ENCODE measurements around the gene CMIP. TPM values are rescaled to one million over a fixed set of nuclear protein-coding genes. Genes with fewer than 3 reads are reported as not detected.

The CMIP gene
- total RNA-seq, 4 donors from 2014 or later: 14.5 to 24.6 (median 21.0) TPM

- peak overlapping the region; percentile 73 to 88 (median 86) for H3K4me3 ChIP-seq
- H3K27me3 ChIP-seq: no peaks in the 10 kb centered on the region
- H3K4me1 ChIP-seq: peaks cover 23 to 72% (median 54%) of the 10 kb centered on the region in 4 donors
- WGBS: 53% methylated on average over 13 of the region's 17 CpGs
- H3K27ac ChIP-seq (replicated peaks in 1 of 4): peak overlapping the region; percentile 78 to 84 (median 82)
- no peaks in the 10 kb centered on the region for H3K36me3 ChIP-seq
- intact Hi-C loops (cut with DNase I): no loop called here
- no peak for DNase-seq (ENCODE audit: extremely low spot score)
- H3K9me3 ChIP-seq: no peaks in the 10 kb centered on the region
- TF ChIP-seq CTCF (IDR thresholded peaks at IDR 0.05) (no peak), EP300 (IDR thresholded peaks at IDR 0.05) (no peak), POLR2AphosphoS5 (IDR thresholded peaks at IDR 0.05) (no peak), POLR2A (IDR thresholded peaks at IDR 0.05; ENCODE audit: low read depth) (no peak)
Measured at GRCh38 chr16:81447383-81448101, 2.9 kb downstream of the CMIP start.

DNA sequence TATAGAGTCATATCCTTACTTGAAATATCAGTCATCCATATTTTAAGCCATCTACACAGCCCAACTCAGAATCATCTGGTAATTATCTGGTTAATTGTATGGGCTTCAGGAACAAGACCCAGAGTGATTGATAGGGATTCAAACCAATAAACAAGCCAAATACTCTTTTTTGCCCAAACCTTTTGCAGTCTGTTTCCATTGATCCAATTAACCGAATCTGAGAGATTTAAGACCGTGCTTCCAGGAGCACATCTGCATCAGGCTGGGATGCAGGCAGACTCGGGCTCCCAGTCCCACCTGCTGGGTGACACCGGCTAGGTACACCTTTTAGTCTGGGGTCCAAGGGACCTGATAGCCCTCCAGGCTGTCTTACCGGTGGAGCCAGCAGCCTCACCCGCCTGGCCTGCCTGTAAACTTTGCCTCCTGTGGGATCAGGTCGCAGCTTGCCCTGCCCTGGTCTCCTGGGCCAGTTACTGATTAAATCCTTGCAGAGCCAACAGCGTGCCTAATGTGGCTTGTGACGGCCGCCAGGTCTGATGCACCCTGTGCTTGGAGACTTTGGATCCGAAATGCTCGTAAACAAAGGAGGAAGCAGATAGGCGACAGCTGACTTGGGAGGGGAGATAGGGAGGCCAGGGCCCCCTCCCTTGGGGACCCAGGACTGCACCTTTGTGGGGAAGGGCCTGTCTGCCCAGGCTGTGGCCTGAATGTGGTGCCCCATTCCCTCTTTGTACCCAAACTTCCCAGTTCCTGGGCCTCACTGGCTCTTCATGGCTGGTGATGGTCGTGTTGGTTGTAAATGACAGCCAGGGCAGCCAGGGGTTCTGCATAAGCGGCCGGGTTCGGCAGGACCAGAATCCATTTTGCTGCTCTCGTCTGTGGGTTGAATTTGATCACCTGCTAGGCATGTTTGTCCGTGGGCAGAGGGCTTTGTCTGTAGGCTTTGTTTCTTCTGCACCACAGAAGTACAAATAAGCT is 3.8 kb downstream of the CMIP start:
- TF ChIP-seq CTCF (IDR thresholded peaks at IDR 0.05) (no peak), POLR2AphosphoS5 (IDR thresholded peaks at IDR 0.05) (no peak), EP300 (IDR thresholded peaks at IDR 0.05) (no peak), POLR2A (IDR thresholded peaks at IDR 0.05; ENCODE audit: low read depth) (no peak)
- H3K27ac ChIP-seq (replicated peaks in 1 of 4): peak overlapping the region; percentile 2 to 84 (median 80)
- no peaks in the 10 kb centered on the region for H3K27me3 ChIP-seq
- peak overlapping the region in 1 of 4 donors; percentile 88 for H3K4me3 ChIP-seq
- intact Hi-C loops (cut with DNase I): no loop called here
- peaks cover 29 to 77% (median 62%) of the 10 kb centered on the region in 4 donors for H3K4me1 ChIP-seq
- H3K36me3 ChIP-seq: no peaks in the 10 kb centered on the region
- 64% methylated on average over 15 of the region's 19 CpGs for WGBS
- H3K9me3 ChIP-seq: no peaks in the 10 kb centered on the region
- DNase-seq (ENCODE audit: extremely low spot score): no peak

- 94% methylated on average over 2 of the region's 2 CpGs for WGBS
- intact Hi-C loops (cut with DNase I): no loop called here
- peaks cover 32 to 77% (median 61%) of the 10 kb centered on the region in 4 donors for H3K4me1 ChIP-seq
Measured at GRCh38 chr16:81449241-81449640, 4.6 kb downstream of the CMIP start.

More at GRCh38 chr16:81449241-81449640, 4.6 kb downstream of the CMIP start:
- TF ChIP-seq EP300 (IDR thresholded peaks at IDR 0.05): no peak
- no peak for TF ChIP-seq CTCF (IDR thresholded peaks at IDR 0.05)
- no peak for TF ChIP-seq POLR2AphosphoS5 (IDR thresholded peaks at IDR 0.05)
- no peak for TF ChIP-seq POLR2A (IDR thresholded peaks at IDR 0.05; ENCODE audit: low read depth)
- Histone ChIP-seq H3K27ac (replicated peaks in 1 of 4) (no peak overlapping the region), H3K9me3 (no peaks in the 10 kb centered on the region), H3K27me3 (no peaks in the 10 kb centered on the region), H3K4me3 (no peak overlapping the region), H3K36me3 (no peaks in the 10 kb centered on the region)
- no peak for DNase-seq (ENCODE audit: extremely low spot score)

Data from esophagus muscularis mucosa (tissue), 4 donors.